22Rv1 (cell line): ENCODE data around the gene SHISA8.

Source experiments
- ZFX ChIP-seq: fragments of 450-650 bp; IDR thresholded peaks from 2 replicates; pipeline ENCODE4 v1.6.1; 2017; ENCODE audit warnings: antibody characterized with exemption, borderline replicate concordance
- TF ChIP-seq, protein P1 (sequence below): fragments of 450-650 bp; IDR thresholded peaks from 2 replicates; pipeline ENCODE4 v1.5.1; 2017; ENCODE audit warnings: mild to moderate bottlenecking

DNA sequence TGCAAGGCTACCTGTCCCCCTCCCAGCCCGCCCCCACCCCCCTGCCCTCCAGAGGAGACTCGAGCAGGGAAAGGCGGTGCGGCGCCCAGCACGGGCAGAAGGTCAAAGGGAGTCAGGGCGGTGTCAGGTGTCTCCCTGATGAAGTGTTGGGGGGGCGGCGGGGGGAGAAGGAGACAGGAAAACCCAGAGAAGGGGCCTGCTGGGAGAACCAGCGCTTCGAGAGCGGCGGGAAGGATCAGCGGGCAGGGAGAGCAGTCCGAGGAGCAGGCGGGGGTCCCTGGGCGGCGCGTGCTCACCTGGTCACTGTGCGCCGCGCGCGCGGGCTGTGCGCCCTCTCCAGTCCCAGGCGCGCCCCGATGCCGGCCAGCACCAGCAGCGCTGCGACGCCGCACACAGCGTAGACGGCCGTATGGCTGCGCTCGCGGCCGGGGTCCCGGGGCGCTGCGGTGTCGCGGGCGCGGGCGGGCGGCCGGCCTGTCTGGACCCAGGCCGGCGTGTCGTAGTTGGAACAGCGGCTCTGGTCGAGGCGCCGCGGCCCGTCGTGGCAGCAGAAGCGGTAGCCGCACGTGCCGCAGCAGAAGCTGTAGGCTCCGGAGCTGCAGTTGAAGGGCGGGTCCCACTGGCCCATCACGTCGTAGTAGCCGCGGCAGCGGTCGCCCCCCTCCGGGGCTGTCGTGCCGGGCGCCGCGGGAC is 886 bp downstream of the SHISA8 start:
- TF ChIP-seq, protein P1, sequence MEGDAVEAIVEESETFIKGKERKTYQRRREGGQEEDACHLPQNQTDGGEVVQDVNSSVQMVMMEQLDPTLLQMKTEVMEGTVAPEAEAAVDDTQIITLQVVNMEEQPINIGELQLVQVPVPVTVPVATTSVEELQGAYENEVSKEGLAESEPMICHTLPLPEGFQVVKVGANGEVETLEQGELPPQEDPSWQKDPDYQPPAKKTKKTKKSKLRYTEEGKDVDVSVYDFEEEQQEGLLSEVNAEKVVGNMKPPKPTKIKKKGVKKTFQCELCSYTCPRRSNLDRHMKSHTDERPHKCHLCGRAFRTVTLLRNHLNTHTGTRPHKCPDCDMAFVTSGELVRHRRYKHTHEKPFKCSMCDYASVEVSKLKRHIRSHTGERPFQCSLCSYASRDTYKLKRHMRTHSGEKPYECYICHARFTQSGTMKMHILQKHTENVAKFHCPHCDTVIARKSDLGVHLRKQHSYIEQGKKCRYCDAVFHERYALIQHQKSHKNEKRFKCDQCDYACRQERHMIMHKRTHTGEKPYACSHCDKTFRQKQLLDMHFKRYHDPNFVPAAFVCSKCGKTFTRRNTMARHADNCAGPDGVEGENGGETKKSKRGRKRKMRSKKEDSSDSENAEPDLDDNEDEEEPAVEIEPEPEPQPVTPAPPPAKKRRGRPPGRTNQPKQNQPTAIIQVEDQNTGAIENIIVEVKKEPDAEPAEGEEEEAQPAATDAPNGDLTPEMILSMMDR, result no peak
- TF ChIP-seq ZFX, result no peak
